ENCODE data around the gene ENTPD5. TPM values are rescaled to one million over a fixed set of nuclear protein-coding genes. Genes with fewer than 3 reads are reported as not detected.

ENTPD5 gene
- total RNA-seq, 1 experiment from 2014 or later, result 10.6 TPM

DNA sequence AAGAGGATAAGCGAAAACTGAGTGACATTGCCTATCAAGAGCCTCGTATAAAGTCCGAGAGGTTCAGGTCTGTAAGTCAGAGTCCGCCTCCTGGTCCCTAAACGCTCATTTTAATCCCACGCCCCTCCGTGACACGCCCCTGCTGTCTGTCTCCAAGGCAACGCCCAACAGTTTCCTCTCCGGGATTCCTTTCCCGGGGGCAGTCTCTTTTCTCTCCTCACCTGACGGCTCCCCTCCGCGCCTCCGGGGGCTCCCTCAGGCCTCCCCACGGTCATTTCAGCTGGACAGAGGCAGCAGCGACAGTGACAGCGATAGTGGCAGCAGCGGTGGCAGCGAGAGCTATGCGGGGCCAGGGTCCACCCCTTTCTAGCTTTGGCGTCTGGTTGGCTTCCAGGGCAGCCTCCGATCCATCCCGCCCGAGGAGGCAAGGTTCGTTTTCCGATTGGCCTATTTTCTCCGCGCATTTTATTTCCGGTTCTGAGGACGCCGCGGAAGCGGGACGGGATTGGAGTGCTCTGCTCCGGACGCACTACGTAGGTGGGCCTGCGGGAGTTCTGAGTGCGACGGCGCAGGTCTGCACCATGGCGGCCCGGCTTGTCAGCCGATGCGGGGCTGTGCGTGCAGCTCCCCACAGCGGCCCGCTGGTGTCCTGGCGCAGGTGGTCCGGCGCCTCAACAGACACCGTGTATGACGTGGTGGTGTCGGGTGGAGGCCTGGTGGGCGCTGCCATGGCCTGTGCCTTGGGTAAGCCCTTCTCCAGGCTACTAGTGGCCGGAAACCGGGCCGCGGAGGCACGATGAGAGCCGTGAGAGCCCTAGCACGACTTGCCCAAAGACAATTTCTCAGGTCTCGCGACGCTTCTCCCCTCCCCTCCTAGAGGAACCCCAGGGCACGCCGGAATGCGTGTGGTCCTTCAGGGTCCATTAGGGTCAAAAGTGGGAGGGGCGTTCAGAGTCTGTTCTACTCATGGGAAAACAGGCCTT, 69.0 kb downstream of the ENTPD5 start, which contains the start of the genes COQ6 and FAM161B (continued):
- TF ChIP-seq ERG (CRISPR knock-in tag; IDR thresholded peaks at IDR 0.05) (no peak; the same call in 1 of the 2 replicates), GTF2I (CRISPR knock-in tag; conservative IDR thresholded peaks at IDR 0.05) (no peak), ZNF138 (CRISPR knock-in tag; conservative IDR thresholded peaks at IDR 0.05) (no peak), CTCF (IDR thresholded peaks at IDR 0.05) (no peak), PRRX2 (CRISPR knock-in tag; IDR thresholded peaks at IDR 0.05) (no peak), EMX1 (CRISPR knock-in tag; IDR thresholded peaks at IDR 0.05) (no peak), E2F1 (CRISPR knock-in tag; IDR thresholded peaks at IDR 0.05) (no peak), JAZF1 (CRISPR knock-in tag; IDR thresholded peaks at IDR 0.05) (no peak), TCF7 (CRISPR knock-in tag; IDR thresholded peaks at IDR 0.05; ENCODE audit: low read depth) (no peak), ZNF512 (CRISPR knock-in tag; IDR thresholded peaks at IDR 0.05; ENCODE audit: borderline replicate concordance) (no peak), GABPB1 (CRISPR knock-in tag; IDR thresholded peaks at IDR 0.05) (no peak; the same call in none of the 2 replicates), TEAD4 (CRISPR knock-in tag; IDR thresholded peaks at IDR 0.05) (0 out of 2 replicates have a peak, but pooled peaks have one; percentile 52), FOXK1 (CRISPR knock-in tag; IDR thresholded peaks at IDR 0.05) (peak; percentile 85; the same call in 1 of the 2 replicates), TP53 (CRISPR knock-in tag; IDR thresholded peaks at IDR 0.05) (no peak)
- TF ChIP-seq, protein P1, sequence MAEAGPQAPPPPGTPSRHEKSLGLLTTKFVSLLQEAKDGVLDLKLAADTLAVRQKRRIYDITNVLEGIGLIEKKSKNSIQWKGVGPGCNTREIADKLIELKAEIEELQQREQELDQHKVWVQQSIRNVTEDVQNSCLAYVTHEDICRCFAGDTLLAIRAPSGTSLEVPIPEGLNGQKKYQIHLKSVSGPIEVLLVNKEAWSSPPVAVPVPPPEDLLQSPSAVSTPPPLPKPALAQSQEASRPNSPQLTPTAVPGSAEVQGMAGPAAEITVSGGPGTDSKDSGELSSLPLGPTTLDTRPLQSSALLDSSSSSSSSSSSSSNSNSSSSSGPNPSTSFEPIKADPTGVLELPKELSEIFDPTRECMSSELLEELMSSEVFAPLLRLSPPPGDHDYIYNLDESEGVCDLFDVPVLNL (CRISPR knock-in tag; IDR thresholded peaks at IDR 0.05; ENCODE audit: borderline replicate concordance, low read depth), result 0 out of 2 replicates have a peak, but pooled peaks have one; percentile 30
- TF ChIP-seq, protein P2, sequence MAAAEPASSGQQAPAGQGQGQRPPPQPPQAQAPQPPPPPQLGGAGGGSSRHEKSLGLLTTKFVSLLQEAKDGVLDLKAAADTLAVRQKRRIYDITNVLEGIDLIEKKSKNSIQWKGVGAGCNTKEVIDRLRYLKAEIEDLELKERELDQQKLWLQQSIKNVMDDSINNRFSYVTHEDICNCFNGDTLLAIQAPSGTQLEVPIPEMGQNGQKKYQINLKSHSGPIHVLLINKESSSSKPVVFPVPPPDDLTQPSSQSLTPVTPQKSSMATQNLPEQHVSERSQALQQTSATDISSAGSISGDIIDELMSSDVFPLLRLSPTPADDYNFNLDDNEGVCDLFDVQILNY (CRISPR knock-in tag; IDR thresholded peaks at IDR 0.05), result no peak
- TF ChIP-seq, protein P3, sequence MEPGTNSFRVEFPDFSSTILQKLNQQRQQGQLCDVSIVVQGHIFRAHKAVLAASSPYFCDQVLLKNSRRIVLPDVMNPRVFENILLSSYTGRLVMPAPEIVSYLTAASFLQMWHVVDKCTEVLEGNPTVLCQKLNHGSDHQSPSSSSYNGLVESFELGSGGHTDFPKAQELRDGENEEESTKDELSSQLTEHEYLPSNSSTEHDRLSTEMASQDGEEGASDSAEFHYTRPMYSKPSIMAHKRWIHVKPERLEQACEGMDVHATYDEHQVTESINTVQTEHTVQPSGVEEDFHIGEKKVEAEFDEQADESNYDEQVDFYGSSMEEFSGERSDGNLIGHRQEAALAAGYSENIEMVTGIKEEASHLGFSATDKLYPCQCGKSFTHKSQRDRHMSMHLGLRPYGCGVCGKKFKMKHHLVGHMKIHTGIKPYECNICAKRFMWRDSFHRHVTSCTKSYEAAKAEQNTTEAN (CRISPR knock-in tag; IDR thresholded peaks at IDR 0.05), result 0 out of 2 replicates have a peak, but pooled peaks have one; percentile 27
- TF ChIP-seq, protein P4, sequence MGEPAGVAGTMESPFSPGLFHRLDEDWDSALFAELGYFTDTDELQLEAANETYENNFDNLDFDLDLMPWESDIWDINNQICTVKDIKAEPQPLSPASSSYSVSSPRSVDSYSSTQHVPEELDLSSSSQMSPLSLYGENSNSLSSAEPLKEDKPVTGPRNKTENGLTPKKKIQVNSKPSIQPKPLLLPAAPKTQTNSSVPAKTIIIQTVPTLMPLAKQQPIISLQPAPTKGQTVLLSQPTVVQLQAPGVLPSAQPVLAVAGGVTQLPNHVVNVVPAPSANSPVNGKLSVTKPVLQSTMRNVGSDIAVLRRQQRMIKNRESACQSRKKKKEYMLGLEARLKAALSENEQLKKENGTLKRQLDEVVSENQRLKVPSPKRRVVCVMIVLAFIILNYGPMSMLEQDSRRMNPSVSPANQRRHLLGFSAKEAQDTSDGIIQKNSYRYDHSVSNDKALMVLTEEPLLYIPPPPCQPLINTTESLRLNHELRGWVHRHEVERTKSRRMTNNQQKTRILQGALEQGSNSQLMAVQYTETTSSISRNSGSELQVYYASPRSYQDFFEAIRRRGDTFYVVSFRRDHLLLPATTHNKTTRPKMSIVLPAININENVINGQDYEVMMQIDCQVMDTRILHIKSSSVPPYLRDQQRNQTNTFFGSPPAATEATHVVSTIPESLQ (CRISPR knock-in tag; IDR thresholded peaks at IDR 0.05), result no peak
- TF ChIP-seq, protein P5, sequence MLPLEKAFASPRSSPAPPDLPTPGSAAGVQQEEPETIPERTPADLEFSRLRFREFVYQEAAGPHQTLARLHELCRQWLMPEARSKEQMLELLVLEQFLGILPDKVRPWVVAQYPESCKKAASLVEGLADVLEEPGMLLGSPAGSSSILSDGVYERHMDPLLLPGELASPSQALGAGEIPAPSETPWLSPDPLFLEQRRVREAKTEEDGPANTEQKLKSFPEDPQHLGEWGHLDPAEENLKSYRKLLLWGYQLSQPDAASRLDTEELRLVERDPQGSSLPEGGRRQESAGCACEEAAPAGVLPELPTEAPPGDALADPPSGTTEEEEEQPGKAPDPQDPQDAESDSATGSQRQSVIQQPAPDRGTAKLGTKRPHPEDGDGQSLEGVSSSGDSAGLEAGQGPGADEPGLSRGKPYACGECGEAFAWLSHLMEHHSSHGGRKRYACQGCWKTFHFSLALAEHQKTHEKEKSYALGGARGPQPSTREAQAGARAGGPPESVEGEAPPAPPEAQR (CRISPR knock-in tag; IDR thresholded peaks at IDR 0.05), result no peak
- TF ChIP-seq, protein P6, sequence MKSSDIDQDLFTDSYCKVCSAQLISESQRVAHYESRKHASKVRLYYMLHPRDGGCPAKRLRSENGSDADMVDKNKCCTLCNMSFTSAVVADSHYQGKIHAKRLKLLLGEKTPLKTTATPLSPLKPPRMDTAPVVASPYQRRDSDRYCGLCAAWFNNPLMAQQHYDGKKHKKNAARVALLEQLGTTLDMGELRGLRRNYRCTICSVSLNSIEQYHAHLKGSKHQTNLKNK (CRISPR knock-in tag; IDR thresholded peaks at IDR 0.05), result no peak

All from WTC11 (cell line).